HepG2 (cell line): ENCODE results near the gene DPP6.

Source experiments
- AFF4 ChIP-seq: sonication (generic); formaldehyde crosslinking; IDR thresholded peaks from 2 replicates; pipeline ENCODE4 v1.4.0; 2020; ENCODE audit warnings: missing genetic modification reagents
- SOX5 ChIP-seq: IDR thresholded peaks from 2 replicates; pipeline ENCODE4 v1.6.1; 2016; ENCODE audit warnings: borderline replicate concordance
- TF ChIP-seq, protein P1 (sequence below): sonication (generic); formaldehyde crosslinking; IDR thresholded peaks from 2 replicates; pipeline ENCODE4 v1.4.0; 2020; ENCODE audit warnings: missing genetic modification reagents, borderline replicate concordance

GRCh38 chr7:154881026-154881425, 828.8 kb downstream of the DPP6 start:
- TF ChIP-seq SOX5 (CRISPR knock-in tag) (no peak), AFF4 (CRISPR knock-in tag) (no peak)
- TF ChIP-seq, protein P1, sequence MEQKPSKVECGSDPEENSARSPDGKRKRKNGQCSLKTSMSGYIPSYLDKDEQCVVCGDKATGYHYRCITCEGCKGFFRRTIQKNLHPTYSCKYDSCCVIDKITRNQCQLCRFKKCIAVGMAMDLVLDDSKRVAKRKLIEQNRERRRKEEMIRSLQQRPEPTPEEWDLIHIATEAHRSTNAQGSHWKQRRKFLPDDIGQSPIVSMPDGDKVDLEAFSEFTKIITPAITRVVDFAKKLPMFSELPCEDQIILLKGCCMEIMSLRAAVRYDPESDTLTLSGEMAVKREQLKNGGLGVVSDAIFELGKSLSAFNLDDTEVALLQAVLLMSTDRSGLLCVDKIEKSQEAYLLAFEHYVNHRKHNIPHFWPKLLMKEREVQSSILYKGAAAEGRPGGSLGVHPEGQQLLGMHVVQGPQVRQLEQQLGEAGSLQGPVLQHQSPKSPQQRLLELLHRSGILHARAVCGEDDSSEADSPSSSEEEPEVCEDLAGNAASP (CRISPR knock-in tag), result no peak
